Muscle layer of duodenum (tissue), 2 donors: Measurements from ENCODE around the gene FH.

ENCODE experiments used
- H3K27ac ChIP-seq: one replicate; pipeline ENCODE4 v1.7.0; 2013; ENCODE audit warnings: mild to moderate bottlenecking, low read length
- H3K27me3 ChIP-seq: one replicate; pipeline ENCODE4 v1.7.0; 2013; ENCODE audit warnings: low read depth, mild to moderate bottlenecking, control low read depth, low read length
- H3K36me3 ChIP-seq, 2 donors: one replicate each; pipeline ENCODE4 v1.7.0; 2013; ENCODE audit warnings: low read length in 2 of 2, control low read depth in 1 of 2, mild to moderate bottlenecking in 1 of 2; ENCODE audit not compliant: insufficient read depth in 2 of 2, control insufficient read depth in 1 of 2
- H3K4me1 ChIP-seq, 2 donors: one replicate each; pipeline ENCODE4 v1.7.0; 2013; ENCODE audit warnings: low read length in 2 of 2, mild to moderate bottlenecking in 2 of 2, control low read depth in 1 of 2, moderate library complexity in 1 of 2; ENCODE audit not compliant: insufficient read depth in 2 of 2, control insufficient read depth in 1 of 2
- H3K4me3 ChIP-seq, 2 donors: one replicate each; pipeline ENCODE4 v1.7.0; 2013; ENCODE audit warnings: low read length in 2 of 2, low read depth in 1 of 2, mild to moderate bottlenecking in 1 of 2
- H3K9me3 ChIP-seq, 2 donors: one replicate each; pipeline ENCODE4 v1.7.0; 2013; ENCODE audit warnings: low read length in 2 of 2, control low read depth in 1 of 2, mild to moderate bottlenecking in 1 of 2; ENCODE audit not compliant: control insufficient read depth in 1 of 2
- donor health status: healthy.

The FH gene

DNA sequence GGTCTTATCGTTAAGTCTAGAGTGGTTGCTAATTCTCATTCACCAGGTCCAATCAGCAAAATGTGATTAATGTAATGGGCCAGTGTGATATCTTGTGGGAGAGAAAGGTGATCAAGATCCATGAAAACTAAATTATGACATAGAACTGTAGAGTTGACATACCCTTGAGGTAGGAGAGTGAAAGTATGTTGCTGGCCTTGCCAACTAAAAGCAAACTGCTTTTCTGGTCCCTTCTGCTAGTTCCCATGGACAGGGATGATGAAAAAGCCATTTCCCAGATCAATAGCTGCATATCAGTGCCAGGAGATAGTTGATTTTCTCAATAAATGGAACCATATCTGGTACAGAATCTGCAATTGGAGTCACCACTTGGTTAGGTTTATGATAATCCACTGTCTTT lies 65.8 kb downstream of the FH start:
- Histone ChIP-seq H3K4me3 (no peak overlapping the region), H3K9me3 (no peaks in the 10 kb centered on the region), H3K4me1 (no peaks in the 10 kb centered on the region), H3K27me3 (no peaks in the 10 kb centered on the region), H3K27ac (no peak overlapping the region), H3K36me3 (no peaks in the 10 kb centered on the region)

DNA sequence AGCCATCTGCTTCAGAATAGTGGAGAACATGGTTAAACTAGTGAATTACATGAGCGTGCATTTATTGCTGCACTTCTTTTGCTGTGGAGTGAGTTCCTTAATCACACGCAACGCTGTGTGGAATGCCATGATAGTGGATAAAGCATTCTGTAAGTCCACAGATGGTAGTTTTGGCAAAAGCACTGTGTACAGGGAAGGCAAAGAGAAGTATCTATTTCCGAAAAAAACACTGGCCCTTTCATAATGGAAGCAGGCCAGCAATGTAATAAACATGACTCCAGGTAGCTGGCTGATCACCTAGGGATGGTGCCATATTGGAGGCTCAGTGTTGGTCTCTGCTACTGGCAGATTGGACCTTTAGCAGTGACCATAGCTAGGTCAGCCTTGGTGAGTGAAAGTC lies 67.6 kb downstream of the FH start:
- H3K9me3 ChIP-seq: no peaks in the 10 kb centered on the region
- H3K27ac ChIP-seq: no peak overlapping the region
- no peaks in the 10 kb centered on the region for H3K4me1 ChIP-seq
- no peaks in the 10 kb centered on the region for H3K36me3 ChIP-seq
- H3K27me3 ChIP-seq: no peaks in the 10 kb centered on the region
- no peak overlapping the region for H3K4me3 ChIP-seq
